A549 (cell line): ENCODE data around the gene ITGA11. TPM values are rescaled to one million over a fixed set of nuclear protein-coding genes. Genes with fewer than 3 reads are reported as not detected.

Experiments used
- ATAC-seq, 2 experiments: fragments of 200-7000 bp in 1 of 2; fragments of >200 bp in 1 of 2; cut with Nextera tagmentation in 1 of 2; cut with Tn5 transposase in 1 of 2; 3 replicates each; pipeline versions ENCODE4 v1.8.0 to v1.9.1; 2018 to 2020; ENCODE audit warnings: mild to moderate bottlenecking in 1 of 2, moderate library complexity in 1 of 2
- CTCF ChIA-PET: fragments of 300-600 bp; sonication (Branson Sonifier 250); formaldehyde crosslinking; extraction: SDS; loops from one replicate; lab custom pipeline; 2021; ENCODE audit warnings: antibody characterized with exemption, inconsistent platforms; lab: Yijun Ruan, JAX
- POLR2A ChIA-PET: fragments of 350-600 bp; formaldehyde crosslinking; extraction: SDS; loops from one replicate; lab custom pipeline; 2021; ENCODE audit warnings: antibody characterized with exemption, inconsistent platforms; lab: Yijun Ruan, JAX
- DNase-seq, 2 experiments: peaks; one replicate each; pipeline versions ENCODE4 v3.0.0 to v3.0.0-alpha.2; 2011 to 2016; ENCODE audit warnings: low read depth in 1 of 2, low spot score in 1 of 2
- FAIRE-seq: peaks from 2 replicates; lab custom pipeline; 2011; peaks lifted over from hg19 to GRCh38; lab: Jason Lieb, UNC
- H3K27ac ChIP-seq, 2 experiments: fragments of >200 bp; sonication (Bioruptor Twin); formaldehyde crosslinking; 3 replicates each; pipeline ENCODE4 v1.5.1; 2016 to 2017
- H3K4me1 ChIP-seq: fragments of >200 bp; sonication (Bioruptor Twin); formaldehyde crosslinking; 3 replicates; pipeline ENCODE4 v1.6.1; 2016
- H3K4me2 ChIP-seq: fragments of >200 bp; sonication (Bioruptor Twin); formaldehyde crosslinking; 3 replicates; pipeline ENCODE4 v1.6.1; 2016
- H3K4me3 ChIP-seq: fragments of >200 bp; sonication (Bioruptor Twin); formaldehyde crosslinking; 3 replicates; pipeline ENCODE4 v1.5.1; 2016
- H3K9me3 ChIP-seq: fragments of >200 bp; sonication (Bioruptor Twin); formaldehyde crosslinking; 3 replicates; pipeline ENCODE4 v1.6.1; 2016
- BCL3 ChIP-seq: fragments of >200 bp; sonication (Bioruptor Twin); formaldehyde crosslinking; IDR thresholded peaks from 3 replicates; pipeline ENCODE4 v1.6.1; 2016
- CEBPB ChIP-seq, 2 experiments: fragments of >200 bp in 1 of 2; sonication (Bioruptor Twin) in 1 of 2; formaldehyde crosslinking in 1 of 2; IDR thresholded peaks; 2 replicates each; pipeline ENCODE4 v1.6.1; 2012 to 2016
- EHMT2 ChIP-seq: fragments of 200-600 bp; sonication (generic); IDR thresholded peaks from 2 replicates; pipeline ENCODE4 v1.6.1; 2016; ENCODE audit warnings: antibody characterized with exemption, low read depth, mild to moderate bottlenecking, moderate library complexity
- ELK1 ChIP-seq: fragments of 150-350 bp; IDR thresholded peaks from 2 replicates; pipeline ENCODE4 v1.6.1; 2014; ENCODE audit warnings: low read depth, mild to moderate bottlenecking, low read length
- EP300 ChIP-seq, 2 experiments: fragments of >200 bp; sonication (Bioruptor Twin); formaldehyde crosslinking; IDR thresholded peaks; 2 replicates in 1 of 2; 3 replicates in 1 of 2; pipeline ENCODE4 v1.6.1; 2016 to 2017
- GATA3 ChIP-seq: IDR thresholded peaks from 2 replicates; pipeline ENCODE4 v1.6.1; 2012; ENCODE audit warnings: borderline replicate concordance
- HEYL ChIP-seq: fragments of 250-450 bp; sonication (Bioruptor Pico); IDR thresholded peaks from 2 replicates; pipeline ENCODE4 v1.8.0; 2021; ENCODE audit warnings: mild to moderate bottlenecking, moderate library complexity
- HOXA7 ChIP-seq: fragments of 250-450 bp; sonication (Bioruptor Pico); IDR thresholded peaks from 2 replicates; pipeline ENCODE4 v1.5.0; 2020; ENCODE audit warnings: mild to moderate bottlenecking, moderate library complexity
- HOXB13 ChIP-seq: fragments of 250-450 bp; sonication (Bioruptor Pico); IDR thresholded peaks from 2 replicates; pipeline ENCODE4 v1.5.0; 2020; ENCODE audit warnings: low read depth, mild to moderate bottlenecking, moderate library complexity
- HOXB5 ChIP-seq: fragments of 250-450 bp; sonication (Bioruptor Pico); IDR thresholded peaks from 2 replicates; pipeline ENCODE4 v1.5.0; 2020; ENCODE audit warnings: mild to moderate bottlenecking, moderate library complexity
- JUNB ChIP-seq: fragments of >200 bp; sonication (Bioruptor Twin); formaldehyde crosslinking; IDR thresholded peaks from 2 replicates; pipeline ENCODE4 v1.6.1; 2016
- KDM5A ChIP-seq: fragments of 200-600 bp; sonication (generic); IDR thresholded peaks from 2 replicates; pipeline ENCODE4 v1.6.1; 2016; ENCODE audit warnings: antibody characterized with exemption, mild to moderate bottlenecking
- MAZ ChIP-seq: fragments of 150-350 bp; IDR thresholded peaks from 2 replicates; pipeline ENCODE4 v1.6.1; 2014; ENCODE audit warnings: antibody characterized with exemption, low read depth, low read length, borderline replicate concordance
- MYC ChIP-seq: IDR thresholded peaks from 2 replicates; pipeline ENCODE4 v1.6.1; 2012; ENCODE audit warnings: mild to moderate bottlenecking, inconsistent platforms, low read length, improper control_type of control experiment, borderline replicate concordance
- NFE2L2 ChIP-seq: fragments of 150-350 bp; conservative IDR thresholded peaks from 2 replicates; pipeline ENCODE4 v1.6.1; 2014; ENCODE audit warnings: low read length
- PBX3 ChIP-seq: IDR thresholded peaks from 2 replicates; pipeline ENCODE4 v1.6.1; 2012
- PHF8 ChIP-seq: fragments of 200-600 bp; sonication (generic); IDR thresholded peaks from 2 replicates; pipeline ENCODE4 v1.6.1; 2016; ENCODE audit warnings: low read depth, mild to moderate bottlenecking, antibody characterized with exemption, moderate library complexity, borderline replicate concordance
- POLR2AphosphoS2 ChIP-seq: conservative IDR thresholded peaks from 2 replicates; pipeline ENCODE4 v1.6.1; 2012; ENCODE audit warnings: low read length, improper control_type of control experiment, inconsistent platforms
- RAD21 ChIP-seq, 2 experiments: fragments of >200 bp in 1 of 2; sonication (Bioruptor Twin) in 1 of 2; formaldehyde crosslinking in 1 of 2; IDR thresholded peaks in 1 of 2; conservative IDR thresholded peaks in 1 of 2; 2 replicates in 1 of 2; 3 replicates in 1 of 2; pipeline ENCODE4 v1.6.1; 2012 to 2018; ENCODE audit warnings: inconsistent platforms in 1 of 2
- RCOR1 ChIP-seq: fragments of 150-350 bp; IDR thresholded peaks from 2 replicates; pipeline ENCODE4 v1.6.1; 2014; ENCODE audit warnings: antibody characterized with exemption, low read length, low read depth
- RNF2 ChIP-seq: fragments of 200-600 bp; sonication (generic); IDR thresholded peaks from 2 replicates; pipeline ENCODE4 v1.6.1; 2016; ENCODE audit warnings: low read depth, mild to moderate bottlenecking, antibody characterized with exemption, moderate library complexity, borderline replicate concordance
- SMC3 ChIP-seq: fragments of >200 bp; sonication (Bioruptor Twin); formaldehyde crosslinking; IDR thresholded peaks from 3 replicates; pipeline ENCODE4 v1.6.1; 2018; ENCODE audit warnings: inconsistent platforms
- SREBF2 ChIP-seq: fragments of 450-650 bp; IDR thresholded peaks from 2 replicates; pipeline ENCODE4 v1.6.1; 2014; ENCODE audit warnings: mild to moderate bottlenecking, moderate library complexity
- ZC3H11A ChIP-seq: fragments of 450-650 bp; IDR thresholded peaks from 2 replicates; pipeline ENCODE4 v1.6.1; 2014; ENCODE audit warnings: antibody characterized with exemption, mild to moderate bottlenecking
- ZNF302 ChIP-seq: fragments of 250-450 bp; sonication (Bioruptor Pico); IDR thresholded peaks from 2 replicates; pipeline ENCODE4 v1.9.0; 2021; ENCODE audit warnings: inconsistent platforms, mild to moderate bottlenecking, moderate library complexity
- WGBS: methylation state at CpG from one replicate; pipeline ENCODE4 v1.1.6; 2017; ENCODE audit errors: missing lambda C conversion rate; 5-methylcytosine and 5-hydroxymethylcytosine counted together
- polyA plus RNA-seq, 4 experiments: library from polyadenylated mRNA; depleted of rRNA in 3 of 4; stranded (reverse); fragments of >200 nt; fragmentation: RNase III in 1 of 4; extraction: RNeasy Plus Mini Kit Qiagen cat#74134 plus additional on column Dnase treatment in 1 of 4; gene quantifications; 2 replicates in 3 of 4; 3 replicates in 1 of 4; pipeline ENCODE4 v1.2.3, GENCODE V29; 2011 to 2017
- TF ChIP-seq, protein P1 (sequence below): fragments of >200 bp; sonication (Bioruptor Twin); formaldehyde crosslinking; IDR thresholded peaks from 3 replicates; pipeline ENCODE4 v1.5.1; 2016
- TF ChIP-seq, protein P2 (sequence below): fragments of 450-650 bp; IDR thresholded peaks from 2 replicates; pipeline ENCODE4 v1.6.1; 2014; ENCODE audit warnings: antibody characterized with exemption

ITGA11 gene
- polyA plus RNA-seq, 2 of the 4 experiments (the other 2 are of a cell fraction) = 8.3 to 17.2 TPM

- CTCF ChIA-PET = interaction anchor here (1.7 kb wide), 1 partner anchor 108 kb away, joined by 5 read pairs; no protein-coding TSS in a partner anchor
- H3K9me3 ChIP-seq = no peaks in the 10 kb centered on the region
- peaks cover 25% of the 10 kb centered on the region for H3K4me1 ChIP-seq
- H3K4me2 ChIP-seq = no peak overlapping the region
- no peak for FAIRE-seq
- DNase-seq = no peak
- H3K4me3 ChIP-seq = no peak overlapping the region
- TF ChIP-seq POLR2AphosphoS2 (no peak), MAZ (no peak), HOXB13 (CRISPR knock-in tag) (no peak), ELK1 (no peak), HEYL (CRISPR knock-in tag) (no peak), GATA3 (no peak), PBX3 (no peak), RAD21 (conservative IDR thresholded peaks at IDR 0.05 in 1 of 2, IDR thresholded peaks at IDR 0.05 in 1 of 2) (no peak), EHMT2 (no peak), ZNF302 (CRISPR knock-in tag) (no peak), RNF2 (no peak), RCOR1 (no peak), BCL3 (no peak), SREBF2 (no peak), HOXA7 (no peak), PHF8 (no peak)
- TF ChIP-seq, protein P1, sequence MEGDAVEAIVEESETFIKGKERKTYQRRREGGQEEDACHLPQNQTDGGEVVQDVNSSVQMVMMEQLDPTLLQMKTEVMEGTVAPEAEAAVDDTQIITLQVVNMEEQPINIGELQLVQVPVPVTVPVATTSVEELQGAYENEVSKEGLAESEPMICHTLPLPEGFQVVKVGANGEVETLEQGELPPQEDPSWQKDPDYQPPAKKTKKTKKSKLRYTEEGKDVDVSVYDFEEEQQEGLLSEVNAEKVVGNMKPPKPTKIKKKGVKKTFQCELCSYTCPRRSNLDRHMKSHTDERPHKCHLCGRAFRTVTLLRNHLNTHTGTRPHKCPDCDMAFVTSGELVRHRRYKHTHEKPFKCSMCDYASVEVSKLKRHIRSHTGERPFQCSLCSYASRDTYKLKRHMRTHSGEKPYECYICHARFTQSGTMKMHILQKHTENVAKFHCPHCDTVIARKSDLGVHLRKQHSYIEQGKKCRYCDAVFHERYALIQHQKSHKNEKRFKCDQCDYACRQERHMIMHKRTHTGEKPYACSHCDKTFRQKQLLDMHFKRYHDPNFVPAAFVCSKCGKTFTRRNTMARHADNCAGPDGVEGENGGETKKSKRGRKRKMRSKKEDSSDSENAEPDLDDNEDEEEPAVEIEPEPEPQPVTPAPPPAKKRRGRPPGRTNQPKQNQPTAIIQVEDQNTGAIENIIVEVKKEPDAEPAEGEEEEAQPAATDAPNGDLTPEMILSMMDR = no peak
- POLR2A ChIA-PET = no interaction called here
- 93% methylated on average over 7 of the region's 8 CpGs for WGBS
- no peak for ATAC-seq
- 0 out of 6 replicates have a peak overlapping the region, but pooled peaks of 1 of the 2 experiments have one; percentile 6 for H3K27ac ChIP-seq
Measured at GRCh38 chr15:68414591-68414990, 17.4 kb downstream of the ITGA11 start.

DNA sequence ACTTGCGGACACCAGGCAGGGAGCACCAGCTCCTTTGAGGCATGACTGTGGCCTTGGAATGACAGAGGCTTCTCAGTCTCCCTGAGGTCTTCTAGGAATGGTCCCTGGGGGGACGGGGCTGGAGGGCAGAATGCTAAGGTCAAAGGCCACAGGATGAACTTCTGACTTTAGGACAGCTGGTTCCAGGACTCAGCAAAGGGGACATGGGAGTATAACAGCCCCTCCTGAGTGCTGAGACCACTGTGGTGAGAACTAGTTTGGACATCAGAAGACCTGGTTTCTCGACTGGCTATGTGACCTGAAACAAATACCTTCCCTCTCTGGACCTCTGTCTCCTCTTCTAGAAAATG, 17.8 kb downstream of the ITGA11 start:
- no peak for FAIRE-seq
- Histone ChIP-seq H3K4me3 (no peak overlapping the region), H3K4me2 (no peak overlapping the region), H3K9me3 (no peaks in the 10 kb centered on the region), H3K27ac (0 out of 6 replicates have a peak overlapping the region, but pooled peaks of 1 of the 2 experiments have one; percentile 5), H3K4me1 (peaks cover 21% of the 10 kb centered on the region)
- no peak for ATAC-seq
- TF ChIP-seq PBX3 (no peak), KDM5A (no peak), NFE2L2 (no peak), HOXA7 (no peak), RNF2 (no peak), SREBF2 (no peak), SMC3 (no peak), EP300 (IDR thresholded peaks at IDR 0.05) (no peak), JUNB (no peak), HOXB5 (CRISPR knock-in tag) (no peak), ZC3H11A (no peak), ELK1 (no peak), MYC (no peak), CEBPB (IDR thresholded peaks at IDR 0.05) (no peak)
- TF ChIP-seq, protein P2, sequence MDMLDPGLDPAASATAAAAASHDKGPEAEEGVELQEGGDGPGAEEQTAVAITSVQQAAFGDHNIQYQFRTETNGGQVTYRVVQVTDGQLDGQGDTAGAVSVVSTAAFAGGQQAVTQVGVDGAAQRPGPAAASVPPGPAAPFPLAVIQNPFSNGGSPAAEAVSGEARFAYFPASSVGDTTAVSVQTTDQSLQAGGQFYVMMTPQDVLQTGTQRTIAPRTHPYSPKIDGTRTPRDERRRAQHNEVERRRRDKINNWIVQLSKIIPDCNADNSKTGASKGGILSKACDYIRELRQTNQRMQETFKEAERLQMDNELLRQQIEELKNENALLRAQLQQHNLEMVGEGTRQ = no peak
- WGBS = 91% methylated on average over 3 of the region's 3 CpGs
- no peak for DNase-seq
- POLR2A ChIA-PET = no interaction called here
- CTCF ChIA-PET = interaction anchor here (1.3 to 1.7 kb wide), 3 partner anchors 31 to 108 kb away, joined by 3 to 5 read pairs (median 3); no protein-coding TSS in a partner anchor
